ENCODE data around the gene ATXN7L3B.
"Not testable (repeated sequence)": the region's sequence is repeated elsewhere in the genome, so short reads cannot be mapped to it uniquely, and the experiment has no call there.

Gene ATXN7L3B, protein sequence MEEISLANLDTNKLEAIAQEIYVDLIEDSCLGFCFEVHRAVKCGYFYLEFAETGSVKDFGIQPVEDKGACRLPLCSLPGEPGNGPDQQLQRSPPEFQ

DNA sequence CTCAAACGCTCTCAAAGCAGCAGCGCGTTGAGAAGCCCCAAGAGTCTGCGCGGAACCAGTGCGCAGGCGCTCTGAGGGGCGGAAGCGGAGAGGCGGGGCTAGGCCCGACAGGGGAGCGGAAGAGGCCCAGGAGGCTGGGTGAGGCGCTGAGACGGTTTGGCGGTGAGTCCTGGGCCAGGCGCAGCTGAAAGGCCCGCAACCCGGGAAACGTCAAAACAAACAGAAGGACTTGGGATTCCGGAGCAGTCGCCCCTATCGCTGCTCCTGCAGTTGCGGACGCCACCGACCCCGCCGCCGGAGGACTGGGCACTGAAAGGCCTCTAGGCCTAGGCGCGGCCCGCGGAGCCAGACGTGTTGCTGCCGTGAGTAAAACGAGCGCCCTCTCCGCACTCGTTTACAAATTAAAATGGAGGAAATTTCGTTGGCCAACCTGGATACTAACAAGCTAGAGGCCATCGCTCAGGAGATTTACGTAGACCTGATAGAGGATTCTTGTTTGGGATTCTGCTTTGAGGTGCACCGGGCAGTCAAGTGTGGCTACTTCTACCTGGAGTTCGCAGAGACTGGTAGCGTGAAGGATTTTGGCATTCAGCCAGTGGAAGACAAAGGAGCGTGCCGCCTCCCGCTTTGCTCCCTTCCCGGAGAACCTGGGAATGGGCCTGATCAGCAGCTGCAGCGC is at the start of gene ATXN7L3B:
Gene ATXN7L3B (plus strand): TSS at position 129 of the 679 bp plus-strand sequence. CDS start 278 bp downstream, at position 407.
- peak; percentile 97 for DNase-seq (ENCODE audit: low spot score)

GRCh38 chr12:74488134-74488533 is 49.5 kb upstream of the ATXN7L3B start:
- DNase-seq (ENCODE audit: low spot score) = no peak

- DNase-seq (ENCODE audit: low spot score) = no peak
These were observed 48.1 kb upstream of the ATXN7L3B start for GRCh38 chr12:74489543-74489942.

- no peak for DNase-seq (ENCODE audit: low spot score)
These were observed 47.1 kb upstream of the ATXN7L3B start for GRCh38 chr12:74490390-74491064.

DNA sequence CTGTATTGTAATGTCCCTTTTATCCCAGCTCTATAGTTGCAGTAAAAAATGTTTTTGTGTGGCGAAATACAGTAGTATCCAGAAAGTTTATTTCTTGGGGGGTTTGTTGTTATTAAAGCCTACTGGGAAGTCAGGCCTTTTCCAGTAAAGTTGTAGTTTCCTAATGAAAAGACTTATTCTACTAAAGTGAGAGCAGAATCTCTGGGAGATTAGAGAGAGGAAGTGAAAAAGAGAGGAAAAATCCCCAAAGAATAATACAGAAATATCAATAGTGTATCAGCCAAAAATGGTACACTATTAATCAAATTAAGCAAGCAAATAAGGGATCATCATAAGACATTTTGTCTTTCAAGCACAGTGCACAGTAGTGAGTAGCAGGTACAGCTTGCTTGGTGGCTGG is 46.3 kb upstream of the ATXN7L3B start:
- DNase-seq (ENCODE audit: low spot score) = no peak

- no peak for DNase-seq (ENCODE audit: low spot score)
These were observed 38.4 kb upstream of the ATXN7L3B start for GRCh38 chr12:74499192-74499591.

DNA sequence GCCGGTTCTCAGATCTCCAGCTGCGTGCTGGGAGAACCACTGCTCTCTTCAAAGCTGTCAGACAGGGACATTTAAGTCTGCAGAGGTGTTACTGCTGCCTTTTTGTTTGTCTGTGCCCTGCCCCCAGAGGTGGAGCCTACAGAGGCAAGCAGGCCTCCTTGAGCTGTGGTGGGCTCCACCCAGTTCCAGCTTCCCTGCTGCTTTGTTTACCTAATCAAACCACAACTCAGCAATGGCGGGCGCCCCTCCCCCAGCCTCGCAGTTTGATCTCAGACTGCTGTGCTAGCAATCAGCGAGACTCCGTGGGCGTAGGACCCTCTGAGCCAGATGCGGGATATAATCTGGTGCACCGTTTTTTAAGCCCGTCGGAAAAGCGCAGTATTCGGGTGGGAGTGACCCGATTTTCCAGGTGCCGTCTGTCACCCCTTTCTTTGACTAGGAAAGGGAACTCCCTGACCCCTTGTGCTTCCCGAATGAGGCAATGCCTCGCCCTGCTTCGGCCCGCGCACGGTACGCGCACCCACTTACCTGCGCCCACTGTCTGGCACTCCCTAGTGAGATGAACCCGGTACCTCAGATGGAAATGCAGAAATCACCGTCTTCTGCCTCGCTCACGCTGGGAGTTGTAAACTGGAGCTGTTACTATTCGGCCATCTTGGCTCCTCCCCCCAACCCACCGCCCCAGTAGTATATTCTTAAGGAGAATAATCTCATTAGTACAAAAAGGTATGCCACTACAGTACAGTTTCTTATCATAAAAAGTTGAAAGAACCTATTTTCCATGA is 28.6 kb upstream of the ATXN7L3B start:
- not testable (repeated sequence) for DNase-seq (ENCODE audit: low spot score)

DNA sequence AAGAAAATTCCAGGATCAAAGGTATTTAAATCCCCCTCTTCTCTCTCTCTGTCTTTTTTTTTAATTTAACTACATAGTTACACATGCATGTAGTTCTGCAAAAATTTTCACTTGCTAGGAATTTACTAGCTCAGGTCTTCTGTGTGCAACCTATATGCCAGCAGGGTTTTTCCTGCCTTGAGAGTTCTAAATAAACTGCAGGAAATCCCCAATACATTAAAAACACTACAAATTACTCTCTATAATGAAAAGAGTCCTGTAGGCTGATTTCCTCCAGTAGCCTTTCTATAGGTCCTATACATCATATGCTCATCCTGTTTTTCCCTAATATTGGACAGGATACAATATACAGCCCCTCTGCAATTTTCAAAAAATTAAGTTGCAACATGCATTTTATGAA is 27.7 kb upstream of the ATXN7L3B start:
- no peak for DNase-seq (ENCODE audit: low spot score)

DNA sequence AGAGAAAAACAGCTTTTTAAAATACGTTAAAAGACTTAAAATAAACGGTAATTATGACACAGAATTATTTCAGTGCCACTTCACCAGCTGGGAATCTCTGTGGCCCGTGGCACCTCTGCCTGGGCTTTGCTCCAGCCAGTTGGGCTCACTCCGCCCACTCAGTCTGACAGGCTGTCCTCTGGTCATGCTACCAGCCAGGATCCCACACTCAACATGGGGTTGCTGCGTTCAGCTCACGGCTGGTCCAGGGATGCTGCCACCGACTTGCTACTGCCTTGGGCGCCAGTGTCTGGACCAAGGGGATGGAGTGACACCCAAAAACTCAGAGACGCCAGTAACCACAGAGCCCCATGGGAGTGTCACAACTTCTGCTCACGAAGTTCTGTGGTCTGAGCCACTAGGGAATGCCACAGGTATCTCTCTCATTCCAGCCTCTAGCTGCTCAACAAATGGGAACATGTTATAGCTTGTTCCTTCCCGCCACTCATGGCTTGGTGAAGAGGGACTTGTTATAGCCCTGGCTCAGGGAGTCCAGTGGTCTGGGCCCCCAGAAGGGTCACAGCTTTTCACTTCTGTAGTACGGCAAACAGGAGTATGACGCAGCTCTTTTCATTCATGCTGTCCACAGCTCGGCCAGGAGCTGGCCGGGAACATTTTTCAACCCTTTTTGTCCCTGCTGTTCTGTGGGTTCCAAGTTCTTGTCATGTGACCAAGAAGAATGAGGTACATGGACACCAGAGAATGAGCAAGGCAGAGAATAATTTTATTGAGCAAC is 23.4 kb upstream of the ATXN7L3B start:
- DNase-seq (ENCODE audit: low spot score) = no peak

DNA sequence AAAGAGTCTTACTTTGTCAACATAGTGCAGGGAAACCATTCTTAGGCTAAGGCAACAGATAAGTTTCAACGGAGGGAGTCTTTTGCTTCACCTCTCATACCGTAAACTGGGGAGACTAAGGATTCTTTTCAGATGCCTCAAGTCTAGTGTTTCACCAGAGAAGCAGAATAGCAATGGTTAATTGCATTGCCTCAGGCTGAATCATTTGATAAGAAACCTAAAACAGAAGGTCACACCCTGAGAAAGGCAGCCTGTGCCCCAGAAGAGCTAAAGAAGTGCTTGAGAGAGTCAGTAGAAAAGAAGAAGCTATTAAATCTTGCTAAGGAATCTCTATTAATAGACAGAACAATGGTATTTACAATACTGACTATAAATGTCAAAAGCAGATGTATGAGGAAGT is 21.8 kb upstream of the ATXN7L3B start:
- DNase-seq (ENCODE audit: low spot score) = no peak

- DNase-seq (ENCODE audit: low spot score) = no peak
These were observed 11.1 kb upstream of the ATXN7L3B start for GRCh38 chr12:74526535-74526934.

DNA sequence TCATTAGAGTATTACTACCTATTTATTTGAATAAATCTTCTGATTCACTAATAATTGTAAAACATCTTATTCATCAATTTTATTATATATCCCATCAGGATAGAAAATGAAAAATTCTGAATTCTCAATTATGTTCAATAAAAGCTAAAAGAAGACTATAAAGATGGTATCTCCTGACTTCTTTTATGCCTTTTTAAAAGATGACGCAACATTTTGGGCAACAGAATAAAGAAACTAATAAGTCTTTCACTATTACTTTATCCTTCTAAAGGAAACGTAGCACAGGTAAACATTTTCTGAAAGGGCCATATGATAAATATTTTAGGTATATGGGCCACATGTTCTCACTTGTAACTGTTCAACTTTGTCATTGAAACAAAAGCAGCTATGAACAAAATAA is 10.1 kb upstream of the ATXN7L3B start:
- no peak for DNase-seq (ENCODE audit: low spot score)

- DNase-seq (ENCODE audit: low spot score) = no peak
These were observed 7.0 kb upstream of the ATXN7L3B start for GRCh38 chr12:74530676-74531075.

DNA sequence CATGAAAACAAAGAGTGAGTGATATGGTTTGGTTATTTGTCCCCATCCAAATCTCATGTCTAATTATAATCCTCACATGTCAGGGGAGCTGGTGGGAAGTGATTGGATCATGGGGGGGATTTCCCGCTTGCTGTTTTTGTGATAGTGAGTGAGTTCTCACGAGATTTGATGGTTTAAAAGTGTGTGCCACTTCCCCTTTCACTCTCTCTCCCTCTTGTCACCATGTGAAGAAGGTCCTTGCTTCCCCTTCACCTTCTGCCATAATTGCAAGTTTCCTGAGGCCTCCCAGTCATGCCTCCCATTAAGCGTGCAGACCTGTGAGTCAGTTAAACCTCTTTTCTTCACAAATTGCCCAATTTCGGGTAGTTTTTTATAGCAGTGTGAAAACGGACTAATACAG is 2.1 kb upstream of the ATXN7L3B start:
- no peak for DNase-seq (ENCODE audit: low spot score)

DNA sequence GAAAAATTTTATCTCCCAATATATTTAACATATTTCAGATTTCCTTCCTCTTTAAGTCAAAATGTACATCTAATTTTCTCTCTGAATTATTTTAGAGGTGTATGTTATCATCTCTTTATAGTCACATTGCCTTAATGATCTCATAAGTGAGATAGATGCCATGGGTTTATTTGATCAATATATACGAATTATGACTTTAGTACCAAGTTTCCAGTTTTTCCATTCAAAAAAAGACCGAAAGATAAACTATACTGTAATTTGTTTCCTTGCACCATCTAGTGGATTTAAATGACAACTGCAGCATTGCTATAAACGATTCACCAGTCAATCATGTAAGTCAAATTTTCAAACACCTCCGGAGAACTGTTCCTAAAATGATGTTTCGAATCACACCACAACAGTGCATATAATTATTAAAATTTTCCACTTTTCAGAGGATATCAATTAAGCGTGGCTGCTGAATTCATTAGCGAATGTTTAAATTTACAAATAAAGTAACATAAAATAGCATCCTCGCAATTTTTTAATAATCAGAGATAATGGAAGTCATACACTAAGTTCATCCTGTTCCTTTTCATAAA is 419 bp upstream of the ATXN7L3B start:
- no peak for DNase-seq (ENCODE audit: low spot score)

GRCh38 chr12:74538491-74539258 is 1.0 kb downstream of the ATXN7L3B start:
- DNase-seq (ENCODE audit: low spot score) = no peak

- no peak for DNase-seq (ENCODE audit: low spot score)
These were observed 1.6 kb downstream of the ATXN7L3B start for GRCh38 chr12:74539261-74539660.

GRCh38 chr12:74539765-74540526 is 2.3 kb downstream of the ATXN7L3B start:
- no peak for DNase-seq (ENCODE audit: low spot score)

DNA sequence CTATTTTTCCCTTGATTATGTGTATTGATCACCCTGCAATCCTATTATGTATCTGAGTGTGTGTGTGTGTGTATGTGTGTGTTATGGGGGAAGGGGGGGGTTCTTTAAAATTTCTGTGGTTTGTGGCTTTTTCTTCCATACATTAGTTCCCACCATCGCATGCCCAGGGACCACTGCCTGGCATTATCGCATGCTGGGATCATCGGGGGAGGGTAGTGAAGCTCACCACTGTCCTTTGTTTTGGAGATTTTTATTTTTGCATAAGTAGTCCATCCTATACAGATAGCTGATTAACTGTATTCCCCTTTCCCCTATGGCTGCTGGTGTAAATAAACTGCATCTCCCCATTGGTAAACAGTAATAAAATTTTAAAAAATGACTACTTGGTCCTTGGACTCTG is 3.4 kb downstream of the ATXN7L3B start:
- no peak for DNase-seq (ENCODE audit: low spot score)

- no peak for DNase-seq (ENCODE audit: low spot score)
These were observed 9.6 kb downstream of the ATXN7L3B start for GRCh38 chr12:74547249-74547648.
